ENCODE data around the gene GNAQ.

- TF ChIP-seq CTCF (IDR thresholded peaks at IDR 0.05), result no peak
- TF ChIP-seq POLR2A (IDR thresholded peaks at IDR 0.05), result no peak
Observed at GRCh38 chr9:77834898-77835488, 196.6 kb downstream of the GNAQ start.
